Left forelimb (tissue), 1 donor: Measurements from ENCODE around the gene GRK5.
A peak's percentile ranks its signal among the peaks of the same experiment; 100 is the strongest.

ENCODE experiments used
- DNase-seq: peaks from one replicate; pipeline ENCODE4 v3.0.0-alpha.2; 2018; ENCODE audit warnings: low spot score

GRK5 gene

DNA sequence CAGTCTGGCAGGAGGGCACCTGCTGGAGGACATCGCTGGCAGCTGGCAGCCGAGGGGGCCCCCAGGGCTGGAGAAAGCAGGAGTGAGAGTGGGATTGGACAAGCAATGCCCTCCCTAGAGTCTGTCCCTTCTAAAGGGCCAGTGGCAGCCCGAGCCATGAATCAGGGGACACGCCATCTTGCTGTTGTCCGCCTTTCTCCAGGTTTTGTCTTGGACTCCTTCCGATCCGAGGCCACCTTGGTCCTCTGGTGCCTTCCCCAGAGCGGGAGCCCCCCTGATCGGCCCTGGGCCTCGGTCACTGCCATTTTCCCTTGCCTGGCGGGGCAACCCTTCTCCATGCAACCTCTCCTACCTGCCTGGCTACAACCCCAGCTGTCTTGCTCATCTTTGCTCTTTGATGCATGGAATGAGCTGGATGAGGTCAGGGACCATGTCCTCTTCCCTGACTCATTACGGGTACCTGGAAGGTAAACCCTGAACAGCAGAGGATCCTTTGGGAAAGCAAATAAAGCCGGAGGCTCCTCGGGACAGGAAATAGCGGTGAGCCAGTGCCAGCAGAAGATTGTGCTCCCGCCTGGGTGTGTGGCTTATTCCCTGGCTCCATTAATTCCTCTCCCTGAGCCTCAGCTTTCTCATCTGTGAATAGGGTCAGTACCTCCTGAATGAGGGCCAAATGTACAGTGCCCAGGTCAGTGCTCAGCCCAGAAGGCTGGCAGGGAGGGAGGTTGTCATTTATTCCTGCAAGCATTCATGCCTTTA is 112.0 kb downstream of the GRK5 start:
- DNase-seq = no peak

DNA sequence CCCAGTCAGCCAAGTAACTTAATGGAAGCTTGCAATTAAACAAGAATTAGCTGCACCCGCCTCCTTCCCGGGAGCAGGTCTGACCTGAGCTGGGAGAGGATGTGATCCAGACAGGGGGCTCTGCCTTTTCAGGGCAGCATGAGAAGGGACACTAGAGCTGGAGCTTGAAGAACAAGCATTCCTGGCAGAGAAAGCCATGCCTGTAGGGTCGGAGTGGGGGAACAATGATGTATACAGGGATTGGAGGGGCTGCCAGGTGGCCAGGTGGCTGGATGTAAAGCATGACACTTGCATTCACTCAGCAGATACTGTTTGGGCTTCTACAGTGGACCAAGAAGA is 112.5 kb downstream of the GRK5 start:
- DNase-seq = no peak

DNA sequence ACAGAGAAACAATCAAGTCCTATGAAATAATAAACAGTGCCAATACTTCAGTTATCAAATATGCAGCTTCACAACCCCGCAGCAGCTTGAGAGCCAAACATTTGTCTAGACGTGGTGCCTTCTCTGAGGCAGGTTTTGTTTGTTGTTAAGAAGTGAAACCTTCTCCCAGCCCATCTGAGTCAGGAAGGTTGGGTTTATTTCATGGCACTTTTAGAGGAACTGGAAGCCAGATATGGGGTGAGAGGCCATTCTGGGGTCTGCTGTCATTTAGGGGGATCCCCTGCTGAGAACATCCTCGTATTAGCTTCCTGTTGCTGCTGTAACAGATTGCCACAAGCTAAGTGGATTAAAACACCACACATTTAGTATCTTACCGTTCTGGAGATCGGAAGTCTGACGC is 113.6 kb downstream of the GRK5 start:
- DNase-seq = no peak

DNA sequence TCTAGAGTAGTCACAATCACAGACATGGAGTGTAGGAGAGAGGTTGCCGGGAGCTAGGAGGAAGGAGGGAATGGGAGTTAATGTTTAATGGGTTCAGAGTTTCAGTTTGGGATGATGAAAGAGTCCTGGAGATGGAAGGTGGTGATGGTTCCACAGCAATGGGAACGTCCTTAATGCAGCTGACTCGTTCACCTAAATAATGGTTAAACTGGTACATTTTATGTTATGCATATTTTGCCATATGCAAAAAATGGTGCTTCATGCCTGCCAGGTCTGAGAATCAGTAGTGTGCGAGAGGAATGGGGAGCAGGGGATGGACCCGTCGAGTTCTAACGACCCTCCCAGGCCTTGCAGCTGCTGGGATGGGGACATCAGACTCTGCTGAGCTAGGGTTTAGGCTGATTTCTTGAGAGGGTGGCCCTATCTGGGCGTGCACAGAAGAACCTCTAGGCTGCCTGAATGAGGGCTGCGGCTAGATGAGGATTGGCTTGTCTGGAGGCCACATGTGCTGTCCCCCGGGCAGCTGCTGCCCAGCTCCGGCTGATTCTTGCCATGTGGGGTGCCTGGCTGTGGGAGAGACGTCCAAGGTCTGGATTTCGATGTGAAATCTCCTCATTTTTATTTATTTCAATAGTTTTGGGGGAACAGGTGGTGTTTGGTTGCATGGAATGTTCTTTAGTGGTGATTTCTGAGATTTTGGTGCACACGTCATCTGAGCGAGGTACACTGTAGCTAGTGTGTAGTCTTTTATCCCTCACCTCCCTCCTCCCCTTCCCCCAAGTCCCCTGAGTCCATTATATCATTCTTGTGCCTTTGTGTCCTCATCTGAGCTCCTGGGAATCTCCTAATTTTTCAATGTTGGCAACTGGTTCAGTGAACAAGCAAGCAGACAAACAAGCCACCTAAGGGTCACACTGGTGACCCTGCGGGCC is 116.0 kb downstream of the GRK5 start:
- DNase-seq = no peak

DNA sequence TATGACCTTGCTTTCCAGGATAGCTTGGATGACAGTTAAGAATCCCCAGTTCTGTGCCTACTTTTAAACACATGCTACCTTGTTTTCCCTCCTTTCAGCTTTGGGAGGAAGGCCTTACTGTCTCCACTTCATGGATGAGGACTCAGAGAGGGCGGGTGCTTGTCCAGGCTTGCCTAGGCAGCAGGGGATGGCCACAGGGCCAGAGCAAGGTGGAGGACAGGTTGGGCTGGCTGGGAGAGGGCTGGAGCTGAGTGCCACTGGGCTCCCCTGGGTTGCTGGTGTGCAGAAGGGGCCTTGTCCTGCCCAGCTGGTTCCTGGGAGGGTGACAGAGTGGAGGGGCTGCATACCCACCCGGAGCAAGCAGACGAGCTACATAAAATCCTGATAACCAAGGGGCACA is 117.8 kb downstream of the GRK5 start:
- DNase-seq = no peak

DNA sequence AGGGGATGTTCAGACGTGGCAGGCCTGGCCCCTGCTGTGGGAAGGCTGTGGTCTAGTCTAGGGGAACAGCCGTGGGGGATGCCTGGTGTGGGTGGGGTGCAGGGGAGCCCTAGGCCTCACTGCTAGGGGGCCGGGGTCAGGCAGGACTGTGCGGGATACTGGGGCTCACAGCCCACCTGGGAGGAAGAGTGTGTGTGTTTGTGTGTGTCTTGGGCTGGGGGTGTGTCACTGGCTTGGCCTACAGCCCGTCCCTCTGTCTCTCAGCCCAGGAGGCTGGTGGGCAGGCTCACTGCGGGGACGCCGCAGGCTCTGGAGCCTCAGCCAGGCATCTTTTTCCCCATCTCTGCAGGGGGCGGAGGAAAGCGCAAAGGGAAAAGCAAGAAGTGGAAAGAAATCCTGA is 118.8 kb downstream of the GRK5 start:
- no peak for DNase-seq

DNA sequence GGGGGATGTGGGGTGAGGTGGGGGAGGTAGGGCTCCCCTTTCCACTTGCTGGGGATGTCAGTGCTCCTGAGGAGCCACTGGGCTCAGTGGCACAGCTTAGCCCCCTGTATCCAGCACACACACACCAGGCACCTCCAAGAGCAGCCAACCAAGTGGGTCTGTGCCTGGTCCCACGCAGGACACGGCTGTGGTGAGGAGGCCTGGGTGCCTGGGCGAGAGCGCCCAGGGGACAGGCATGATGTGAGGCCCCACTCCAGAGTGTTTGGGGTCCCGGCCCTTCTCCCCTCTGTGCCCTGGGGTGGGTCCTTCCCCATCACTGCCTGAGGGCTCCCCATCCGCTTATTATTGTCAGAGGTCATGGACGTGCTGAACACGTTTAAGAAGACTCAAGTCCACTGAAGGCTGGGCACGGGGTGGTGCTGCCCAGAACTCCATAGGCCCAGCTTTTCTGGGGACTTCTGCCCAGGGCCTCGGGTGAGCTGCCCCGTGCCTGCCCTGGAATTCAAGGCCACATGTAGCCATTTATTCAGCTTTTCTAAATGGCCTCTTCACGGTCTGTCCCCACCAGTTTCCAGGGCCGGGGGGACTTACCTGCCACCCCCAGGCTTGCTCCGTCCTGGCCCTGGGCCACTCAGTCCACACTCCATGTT is 119.8 kb downstream of the GRK5 start:
- DNase-seq = no peak

DNA sequence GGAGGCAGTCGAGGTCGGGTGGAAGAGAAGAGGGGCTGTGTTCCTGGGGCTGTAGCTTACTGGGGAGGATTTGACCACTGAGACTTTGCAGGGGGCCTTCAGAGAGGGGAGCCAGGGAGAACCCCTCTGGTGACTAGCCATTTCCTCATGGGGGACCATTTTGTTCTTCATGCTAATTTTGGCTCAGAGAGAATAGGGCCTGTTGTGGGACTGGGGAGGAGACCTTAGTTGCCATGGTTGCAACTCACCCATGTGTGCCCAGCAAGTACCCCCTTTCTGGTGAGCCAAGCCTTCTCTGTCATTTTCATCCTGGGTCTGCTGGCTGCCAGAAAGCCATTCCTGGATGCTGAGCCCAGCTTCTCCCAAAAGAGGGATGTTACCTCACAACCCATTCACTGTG is 120.9 kb downstream of the GRK5 start:
- no peak for DNase-seq

DNA sequence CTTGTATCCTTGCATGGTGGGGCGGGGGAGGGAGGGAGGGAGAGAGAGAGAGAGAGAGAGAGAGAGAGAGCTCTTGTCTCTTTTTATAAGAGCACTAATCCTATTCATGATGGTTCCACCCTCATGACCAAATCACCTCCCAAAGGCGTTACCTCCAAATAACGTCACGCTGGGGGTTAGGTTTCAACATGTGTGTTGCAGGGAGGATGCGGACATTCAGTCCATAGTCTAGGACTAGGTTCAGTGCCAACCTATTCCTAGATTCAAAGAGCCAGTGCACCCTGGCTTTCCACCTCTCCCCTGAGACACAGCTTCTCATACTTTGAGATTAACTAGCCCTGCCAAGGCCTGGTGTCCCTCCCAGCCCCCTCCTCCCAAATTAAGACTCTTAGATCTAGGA is 123.0 kb downstream of the GRK5 start:
- no peak for DNase-seq

DNA sequence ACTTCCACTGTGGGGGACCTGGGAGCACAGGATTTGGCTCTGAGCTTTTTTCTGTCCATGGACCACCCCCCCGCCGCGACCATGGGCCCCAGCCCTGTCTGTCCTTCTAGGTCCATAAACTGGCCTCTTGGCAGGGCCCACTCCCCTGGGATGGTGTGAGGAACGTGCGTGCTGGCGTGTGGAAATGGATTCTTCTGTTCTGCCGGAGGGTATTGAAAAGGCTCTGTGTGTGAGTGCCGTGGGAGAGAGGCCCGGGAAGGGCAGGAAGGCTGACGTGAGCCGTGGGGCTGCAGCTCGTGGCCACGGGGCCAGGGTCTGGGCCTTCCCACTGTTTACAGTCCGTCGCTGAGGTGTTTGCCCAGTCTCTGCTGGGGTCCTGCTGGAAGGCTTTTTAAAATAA is 123.7 kb downstream of the GRK5 start:
- DNase-seq = no peak

DNA sequence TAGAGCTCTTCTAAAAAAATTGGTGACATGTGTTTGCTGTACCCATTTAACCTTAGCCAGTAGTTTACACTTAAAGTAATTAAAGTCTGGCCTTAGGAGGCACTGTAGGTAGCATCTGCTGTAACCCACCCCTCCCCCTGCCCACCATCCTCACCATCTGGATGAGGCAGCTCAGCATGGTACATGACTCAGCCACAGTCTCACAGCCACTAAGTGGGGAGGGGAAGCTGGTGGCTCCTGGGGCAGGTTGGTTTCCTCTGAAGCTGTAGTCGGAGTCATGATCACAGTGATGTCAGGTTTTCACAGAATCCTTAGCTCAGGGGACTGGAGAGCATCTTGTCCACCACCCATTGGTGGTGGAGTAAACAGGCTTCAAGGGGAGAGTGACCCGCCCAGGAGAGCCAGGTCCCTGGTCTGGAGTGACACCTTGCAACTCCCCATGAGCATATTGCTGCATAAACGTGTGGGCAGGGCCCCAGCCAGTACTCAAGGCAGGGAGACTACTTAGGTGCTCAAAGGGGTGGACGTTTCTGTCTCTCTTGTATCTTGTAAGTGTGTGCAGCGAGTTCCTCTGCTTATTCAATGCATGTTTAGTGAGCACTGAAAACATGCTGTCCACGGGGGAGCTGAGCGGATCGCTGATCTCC is 125.9 kb downstream of the GRK5 start:
- no peak for DNase-seq

DNA sequence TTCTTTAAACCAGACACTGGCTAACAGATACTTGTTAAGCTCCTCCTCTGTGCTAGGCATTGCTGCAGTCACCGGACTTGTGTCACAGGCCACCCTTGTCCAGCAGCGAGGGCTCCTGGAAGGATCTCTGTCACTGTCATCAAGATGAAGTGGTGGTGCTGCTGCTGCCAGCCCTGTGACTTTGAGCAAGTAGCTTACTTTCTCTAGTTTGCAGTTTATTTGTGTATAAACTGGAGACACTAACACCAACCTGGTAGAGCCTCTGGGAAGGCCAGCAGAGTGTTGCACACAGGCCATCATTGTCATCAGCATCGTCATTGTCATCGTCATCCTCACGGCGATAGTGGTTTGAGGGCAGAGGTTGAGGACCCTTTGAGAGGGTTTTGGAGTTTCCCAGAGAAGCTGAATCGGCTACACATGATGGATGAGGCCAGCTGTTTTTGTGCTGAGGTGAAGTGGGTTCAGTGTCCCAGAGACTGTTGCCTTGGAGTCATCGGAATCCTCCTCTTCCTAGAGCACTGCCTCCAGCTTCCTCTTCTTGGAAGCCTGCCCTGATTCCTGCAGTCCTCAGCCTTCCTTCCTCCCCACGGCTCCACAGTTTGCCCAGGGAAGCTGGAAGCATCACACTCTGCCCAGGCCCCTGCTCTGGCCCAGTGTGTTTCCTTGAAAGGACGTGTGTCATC is 128.4 kb downstream of the GRK5 start:
- no peak for DNase-seq

DNA sequence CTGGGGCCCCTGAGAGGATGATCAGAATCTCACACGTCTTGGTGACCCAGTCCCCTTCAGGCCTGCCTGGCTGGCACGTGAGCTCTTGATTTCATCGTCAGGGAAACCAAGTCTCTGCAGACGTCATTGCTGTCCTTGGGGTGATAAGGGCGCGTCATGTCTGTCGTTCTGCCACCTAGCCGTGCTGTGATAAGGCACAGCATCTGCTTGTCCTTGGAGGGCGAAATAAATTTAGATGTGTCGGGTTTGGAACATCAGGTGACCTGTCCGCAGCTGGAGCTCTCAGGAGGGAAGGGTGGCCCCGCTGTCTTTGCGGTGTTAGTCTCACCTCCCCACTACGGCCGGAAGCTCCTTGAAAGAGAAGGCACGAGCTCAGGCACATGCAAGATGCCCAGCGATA is 129.2 kb downstream of the GRK5 start:
- no peak for DNase-seq

DNA sequence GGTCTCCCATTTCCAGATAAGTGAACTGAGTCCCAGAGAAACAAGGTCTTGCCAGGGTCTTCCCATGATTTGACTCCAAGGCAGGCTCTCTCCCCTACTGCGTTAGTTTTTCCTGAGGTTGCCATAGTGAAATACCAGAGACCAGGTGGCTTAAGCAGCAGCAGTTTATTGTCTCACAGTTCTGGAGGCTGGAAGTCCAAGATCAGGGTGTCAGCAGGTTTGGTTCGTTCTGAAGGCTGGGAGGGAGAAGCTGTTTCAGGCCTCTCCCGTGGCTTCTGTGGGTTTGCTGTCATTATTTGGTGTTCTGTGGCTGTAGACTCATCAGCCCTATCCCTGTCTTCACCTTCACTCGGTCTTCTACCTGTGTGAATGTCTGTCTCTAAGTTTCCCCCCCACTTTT is 129.9 kb downstream of the GRK5 start:
- no peak for DNase-seq

DNA sequence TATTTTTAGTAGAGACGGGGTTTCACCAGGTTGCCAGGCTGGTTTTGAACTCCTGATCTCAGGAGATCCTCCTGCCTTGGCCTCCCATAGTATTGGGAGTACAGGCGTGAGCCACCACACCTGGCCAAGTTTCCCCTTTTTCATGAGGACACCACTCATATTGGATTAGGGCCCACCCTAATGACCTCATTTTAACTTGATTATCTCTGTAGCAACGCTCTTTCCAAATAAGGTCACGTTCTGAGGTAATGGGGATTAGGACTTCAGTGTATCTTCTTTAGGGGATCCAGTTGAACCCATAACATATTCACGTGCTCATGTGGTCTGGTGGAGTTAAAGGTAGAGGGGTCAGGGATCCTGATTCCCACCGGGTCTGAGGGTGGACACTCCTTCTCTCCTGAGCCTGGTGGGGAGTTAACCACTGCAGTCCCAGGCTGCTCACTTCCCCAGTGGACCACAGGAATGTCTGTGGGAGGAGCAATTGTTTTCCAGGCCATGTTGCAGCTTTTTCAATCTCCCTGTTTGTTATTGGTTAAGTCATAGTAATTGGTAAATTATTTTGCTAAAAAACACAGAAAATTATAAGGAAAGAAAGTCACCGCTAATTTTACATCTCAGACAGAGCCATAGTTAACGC is 130.5 kb downstream of the GRK5 start:
- no peak for DNase-seq

DNA sequence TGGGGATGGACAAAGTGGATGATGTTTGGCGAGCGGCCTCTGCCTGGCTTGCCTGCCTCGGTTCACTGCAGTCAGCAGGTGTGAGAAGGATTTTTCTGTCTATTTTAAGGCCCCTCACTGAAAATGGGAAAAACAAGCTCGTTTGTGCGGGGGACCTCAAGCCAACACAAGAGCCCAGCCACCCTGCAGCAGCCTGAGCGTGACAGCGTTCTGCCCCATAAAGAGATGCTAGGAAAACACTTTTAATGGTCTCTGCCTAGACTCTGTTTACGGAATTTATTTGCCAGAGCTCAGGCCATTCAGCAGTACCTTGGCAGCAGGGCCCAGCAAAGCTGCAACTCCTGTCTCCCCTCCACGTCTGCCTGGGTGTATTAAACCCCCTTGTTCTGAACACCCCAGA is 131.7 kb downstream of the GRK5 start:
- no peak for DNase-seq

DNA sequence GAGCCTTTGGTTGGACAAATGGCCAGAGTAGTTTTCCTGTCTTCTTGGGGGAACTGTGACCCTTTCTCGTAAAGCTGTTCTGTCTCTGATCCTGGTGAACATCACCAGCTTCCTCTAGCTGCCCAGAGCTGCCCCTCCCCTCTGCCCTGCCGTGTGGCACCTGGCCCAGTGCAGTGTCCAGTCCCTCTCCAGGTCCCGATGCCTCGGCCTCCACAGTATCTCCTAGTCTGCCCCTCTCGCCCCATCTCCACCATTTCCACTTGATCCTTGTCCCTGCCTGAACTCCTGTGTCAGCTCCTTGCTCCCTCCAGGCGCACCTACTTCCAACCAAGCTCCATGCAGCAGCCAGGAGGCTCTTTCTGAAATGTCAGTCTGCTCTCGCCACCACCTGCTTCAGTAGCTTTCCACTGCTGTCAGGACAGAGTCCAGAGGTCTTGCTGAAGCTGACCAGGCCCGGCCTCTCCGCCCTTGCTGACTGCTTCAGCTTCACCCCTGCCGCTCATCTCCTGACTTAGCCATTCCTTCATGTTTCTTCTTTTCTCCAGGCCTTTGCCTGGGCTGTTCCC is 133.6 kb downstream of the GRK5 start:
- DNase-seq = no peak

DNA sequence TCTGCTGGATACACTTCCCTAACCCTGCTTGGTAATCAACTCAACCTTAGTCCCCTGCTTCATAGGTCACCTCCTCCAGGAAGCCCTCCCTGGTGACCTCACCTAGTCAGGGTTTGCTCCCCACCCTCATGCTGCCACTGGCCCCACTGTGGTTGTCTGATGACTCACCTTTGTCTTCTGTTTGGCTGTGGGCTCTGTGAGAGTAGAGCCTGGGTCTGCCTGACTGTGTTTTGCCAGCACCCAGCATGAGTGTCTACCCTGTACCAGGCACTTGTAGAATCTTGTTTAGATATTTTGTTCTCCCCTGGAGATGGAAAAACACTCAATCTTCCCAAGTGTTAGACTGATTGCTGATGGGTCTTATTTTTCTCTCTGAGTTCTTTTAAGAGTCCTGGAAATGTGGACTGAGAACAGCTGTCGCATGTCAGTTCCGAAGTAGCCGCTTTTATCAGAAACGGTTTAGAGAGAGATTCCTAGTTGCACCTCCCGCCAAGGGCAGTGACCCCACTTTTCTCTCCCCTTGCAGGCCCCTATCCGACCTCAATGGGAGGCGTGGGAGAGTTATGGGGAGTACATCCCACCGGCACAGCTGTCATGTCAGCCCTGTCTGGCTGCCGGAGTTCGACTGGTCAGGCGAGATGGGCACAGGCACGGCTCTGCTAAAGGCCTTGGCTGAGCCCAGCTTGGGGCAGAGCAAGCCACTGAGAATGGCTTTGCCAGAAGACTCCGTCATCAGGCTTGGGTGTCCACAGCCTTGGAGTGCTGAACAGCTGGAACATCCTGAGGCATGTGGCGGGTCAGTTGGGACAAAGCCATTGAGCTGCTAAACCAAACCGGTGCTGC is 134.3 kb downstream of the GRK5 start:
- peak; percentile 74 for DNase-seq

DNA sequence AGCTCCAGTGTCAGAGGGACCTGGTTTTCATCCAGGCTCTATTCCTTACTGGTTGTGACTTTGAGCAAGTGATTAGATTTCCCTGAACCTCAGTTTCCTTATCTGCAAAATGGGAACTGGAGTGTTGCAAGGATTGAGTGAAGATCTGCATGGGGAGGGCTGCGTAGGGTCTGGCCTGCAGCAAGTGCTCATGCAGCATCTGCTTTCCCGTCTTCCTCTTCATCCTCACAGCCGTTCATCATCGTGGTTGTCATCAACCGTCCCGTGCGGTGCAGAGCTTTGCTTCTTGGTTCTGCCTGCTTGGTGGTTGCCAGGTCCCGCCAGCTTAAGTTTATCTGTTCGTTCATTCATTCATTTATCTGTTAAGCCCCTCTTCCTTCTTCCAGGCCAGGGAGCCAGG is 135.0 kb downstream of the GRK5 start:
- DNase-seq = no peak

DNA sequence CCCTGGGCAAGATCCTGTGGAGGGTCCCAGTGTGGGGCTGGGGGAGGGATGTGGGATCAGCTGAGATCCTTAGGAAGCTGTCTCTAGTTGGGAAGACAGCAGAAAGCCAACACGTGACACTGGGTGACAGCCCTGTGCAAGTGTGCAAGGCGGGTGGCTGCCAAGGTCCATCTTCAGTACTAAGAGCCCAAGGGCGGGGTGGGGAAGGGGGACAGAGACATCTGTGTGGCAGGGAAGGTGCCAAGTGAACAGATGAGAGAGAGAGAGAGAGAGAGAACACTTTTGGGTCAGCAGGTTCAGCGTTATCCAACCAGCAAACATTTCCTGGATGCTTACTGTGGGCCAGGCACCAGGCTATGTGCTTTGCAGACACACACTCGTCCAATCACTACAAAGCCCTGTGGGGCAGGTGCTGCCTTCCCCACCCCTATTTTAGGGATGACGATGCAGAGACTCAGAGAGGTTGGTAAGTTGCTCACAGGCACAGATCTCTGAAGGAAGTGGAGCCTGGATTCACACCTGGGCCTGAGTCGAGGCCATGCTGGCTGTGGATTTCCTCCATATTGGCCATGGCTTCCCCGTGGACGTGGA is 135.7 kb downstream of the GRK5 start:
- DNase-seq = no peak
